CD4-positive, alpha-beta T cell treated with Interleukin-2 at 100 ng/mL for 4 hours (primary cell): ENCODE measurements around the gene HDC.

ENCODE experiments used
- DNase-seq: peaks from one replicate; pipeline ENCODE4 v3.0.0-alpha.2; 2020; ENCODE audit warnings: low spot score

Gene HDC

GRCh38 chr15:50265620-50266019 lies at the start of gene HDC:
Gene HDC (minus strand): TSS chr15:50265726. CDS start chr15:50265623, 103 bp downstream.
- no peak for DNase-seq

GRCh38 chr15:50312636-50313035 lies 47.1 kb upstream of the HDC start:
- no peak for DNase-seq

GRCh38 chr15:50307799-50308198 lies 42.3 kb upstream of the HDC start:
- DNase-seq, result no peak

GRCh38 chr15:50304836-50305235 lies 39.3 kb upstream of the HDC start:
- DNase-seq, result no peak

- no peak for DNase-seq
These were observed 37.1 kb upstream of the HDC start for GRCh38 chr15:50302581-50302980.

GRCh38 chr15:50298340-50298739 lies 32.8 kb upstream of the HDC start:
- DNase-seq, result no peak

GRCh38 chr15:50295966-50296365 lies 30.4 kb upstream of the HDC start:
- no peak for DNase-seq

GRCh38 chr15:50289749-50290148 lies 24.2 kb upstream of the HDC start:
- DNase-seq, result no peak

- no peak for DNase-seq
These were observed 22.0 kb upstream of the HDC start for GRCh38 chr15:50287324-50288116.

- DNase-seq, result no peak
These were observed 15.9 kb upstream of the HDC start for GRCh38 chr15:50281427-50281826.

GRCh38 chr15:50280271-50280670 lies 14.7 kb upstream of the HDC start:
- DNase-seq, result no peak

- DNase-seq, result no peak
These were observed 13.0 kb upstream of the HDC start for GRCh38 chr15:50278496-50278895.

- no peak for DNase-seq
These were observed 11.8 kb upstream of the HDC start for GRCh38 chr15:50277370-50277769.

- no peak for DNase-seq
These were observed 10.4 kb upstream of the HDC start for GRCh38 chr15:50275908-50276307.

GRCh38 chr15:50275091-50275490 lies 9.6 kb upstream of the HDC start:
- no peak for DNase-seq

- no peak for DNase-seq
These were observed 2.1 kb upstream of the HDC start for GRCh38 chr15:50267577-50267976.

- peak; percentile 24 for DNase-seq
These were observed 3.0 kb downstream of the HDC start for GRCh38 chr15:50262533-50262932.

GRCh38 chr15:50261981-50262380 lies 3.5 kb downstream of the HDC start:
- no peak for DNase-seq

GRCh38 chr15:50260969-50261496 lies 4.5 kb downstream of the HDC start:
- DNase-seq, result no peak

GRCh38 chr15:50259276-50259675 lies 6.2 kb downstream of the HDC start:
- no peak for DNase-seq

- no peak for DNase-seq
These were observed 7.6 kb downstream of the HDC start for GRCh38 chr15:50257924-50258323.

GRCh38 chr15:50257332-50257731 lies 8.2 kb downstream of the HDC start:
- DNase-seq, result no peak

GRCh38 chr15:50256188-50257041 lies 9.1 kb downstream of the HDC start:
- no peak for DNase-seq
